WTC11 (cell line): Measurements from ENCODE around the gene COL5A1. TPM values are rescaled to one million over a fixed set of nuclear protein-coding genes. Genes with fewer than 3 reads are reported as not detected.

Experiments used
- ATAC-seq: fragments of 200-7000 bp; cut with Tn5 transposase; 2 replicates; pipeline ENCODE4 v1.10.0; 2021; ENCODE audit warnings: mild to moderate bottlenecking, moderate library complexity
- CTCF ChIA-PET: fragments of 300-600 bp; sonication (Branson Sonifier 250); formaldehyde crosslinking; loops from one replicate; lab custom pipeline; 2021; ENCODE audit warnings: antibody characterized with exemption; lab: Charles Lee
- POLR2A ChIA-PET: fragments of 350-600 bp; sonication (Branson Sonifier 250); formaldehyde crosslinking; loops from one replicate; lab custom pipeline; 2021; ENCODE audit warnings: antibody characterized with exemption; lab: Charles Lee
- DNase-seq: peaks from one replicate; pipeline ENCODE4 v3.0.0; 2021; ENCODE audit warnings: low spot score
- H3K27ac Mint-ChIP-seq: 2 replicates; pipeline ENCODE4 v1.8.0; 2021; ENCODE audit warnings: mixed read lengths
- H3K27me3 Mint-ChIP-seq: 2 replicates; pipeline ENCODE4 v1.8.0; 2021; ENCODE audit warnings: low read depth, mild to moderate bottlenecking, moderate library complexity, mixed read lengths
- H3K36me3 Mint-ChIP-seq: 2 replicates; pipeline ENCODE4 v1.8.0; 2021; ENCODE audit warnings: mixed read lengths
- H3K4me1 Mint-ChIP-seq: 2 replicates; pipeline ENCODE4 v1.8.0; 2022; ENCODE audit warnings: mixed read lengths
- H3K4me3 Mint-ChIP-seq: 2 replicates; pipeline ENCODE4 v1.8.0; 2021; ENCODE audit warnings: mild to moderate bottlenecking, moderate library complexity, mixed read lengths
- H3K9me3 Mint-ChIP-seq: 2 replicates; pipeline ENCODE4 v1.8.0; 2021; ENCODE audit warnings: mixed read lengths
- CBFB ChIP-seq: sonication (generic); formaldehyde crosslinking; IDR thresholded peaks from 2 replicates; pipeline ENCODE4 v1.8.1; 2022; ENCODE audit warnings: mild to moderate bottlenecking, low read depth, missing genetic modification reagents
- CREB1 ChIP-seq: sonication (generic); formaldehyde crosslinking; IDR thresholded peaks from 2 replicates; pipeline ENCODE4 v1.8.0; 2023; ENCODE audit warnings: mild to moderate bottlenecking, missing genetic modification reagents
- HMGXB4 ChIP-seq: sonication (generic); formaldehyde crosslinking; IDR thresholded peaks from 2 replicates; pipeline ENCODE4 v1.8.1; 2023; ENCODE audit warnings: mild to moderate bottlenecking, moderate library complexity, missing genetic modification reagents
- NFYB ChIP-seq: sonication (generic); formaldehyde crosslinking; conservative IDR thresholded peaks from 2 replicates; pipeline ENCODE4 v1.8.0; 2022; ENCODE audit warnings: low read depth, missing genetic modification reagents
- SOX15 ChIP-seq: fragments of 250-450 bp; sonication (Bioruptor Pico); IDR thresholded peaks from 2 replicates; pipeline ENCODE4 v1.9.0; 2021; ENCODE audit warnings: mild to moderate bottlenecking
- USF2 ChIP-seq: sonication (generic); formaldehyde crosslinking; IDR thresholded peaks from 2 replicates; pipeline ENCODE4 v1.8.1; 2023; ENCODE audit warnings: mild to moderate bottlenecking, missing genetic modification reagents, moderate library complexity
- ZBTB21 ChIP-seq: sonication (generic); formaldehyde crosslinking; IDR thresholded peaks from 2 replicates; pipeline ENCODE4 v1.8.1; 2023; ENCODE audit warnings: mild to moderate bottlenecking, missing genetic modification reagents, borderline replicate concordance
- ZNF396 ChIP-seq: fragments of 250-450 bp; sonication (Bioruptor Pico); IDR thresholded peaks from 2 replicates; pipeline ENCODE4 v1.8.0; 2021; ENCODE audit warnings: mild to moderate bottlenecking, moderate library complexity, borderline replicate concordance
- ZNF512 ChIP-seq: sonication (generic); formaldehyde crosslinking; IDR thresholded peaks from 2 replicates; pipeline ENCODE4 v1.8.1; 2022; ENCODE audit warnings: missing genetic modification reagents, borderline replicate concordance
- ZNF671 ChIP-seq: fragments of 250-450 bp; sonication (Bioruptor Pico); IDR thresholded peaks from 2 replicates; pipeline ENCODE4 v1.8.0; 2021; ENCODE audit warnings: mild to moderate bottlenecking
- total RNA-seq: library from RNA; stranded (reverse); gene quantifications from 3 replicates; pipeline ENCODE4 v1.2.3, GENCODE V29; 2021
- TF ChIP-seq, protein P1 (sequence below): fragments of 250-450 bp; sonication (Bioruptor Pico); IDR thresholded peaks from 2 replicates; pipeline ENCODE4 v1.9.0; 2021; ENCODE audit warnings: mild to moderate bottlenecking
- TF ChIP-seq, protein P2 (sequence below): sonication (generic); formaldehyde crosslinking; IDR thresholded peaks from 2 replicates; pipeline ENCODE4 v1.8.0; 2022; ENCODE audit warnings: mild to moderate bottlenecking, missing genetic modification reagents
- TF ChIP-seq, protein P3 (sequence below): fragments of 250-450 bp; sonication (Bioruptor Pico); IDR thresholded peaks from 2 replicates; pipeline ENCODE4 v1.8.0; 2021; ENCODE audit warnings: mild to moderate bottlenecking

COL5A1 gene
- total RNA-seq, 1 experiment from 2014 or later = 13.5 TPM

GRCh38 chr9:134677743-134678142 lies 36.1 kb downstream of the COL5A1 start (continued):
- TF ChIP-seq HMGXB4 (no peak), CREB1 (CRISPR knock-in tag) (no peak), ZNF396 (no peak), NFYB (CRISPR knock-in tag) (no peak), SOX15 (CRISPR knock-in tag) (no peak), ZNF671 (CRISPR knock-in tag) (no peak)
- TF ChIP-seq, protein P1, sequence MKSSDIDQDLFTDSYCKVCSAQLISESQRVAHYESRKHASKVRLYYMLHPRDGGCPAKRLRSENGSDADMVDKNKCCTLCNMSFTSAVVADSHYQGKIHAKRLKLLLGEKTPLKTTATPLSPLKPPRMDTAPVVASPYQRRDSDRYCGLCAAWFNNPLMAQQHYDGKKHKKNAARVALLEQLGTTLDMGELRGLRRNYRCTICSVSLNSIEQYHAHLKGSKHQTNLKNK (CRISPR knock-in tag) = no peak
- TF ChIP-seq, protein P2, sequence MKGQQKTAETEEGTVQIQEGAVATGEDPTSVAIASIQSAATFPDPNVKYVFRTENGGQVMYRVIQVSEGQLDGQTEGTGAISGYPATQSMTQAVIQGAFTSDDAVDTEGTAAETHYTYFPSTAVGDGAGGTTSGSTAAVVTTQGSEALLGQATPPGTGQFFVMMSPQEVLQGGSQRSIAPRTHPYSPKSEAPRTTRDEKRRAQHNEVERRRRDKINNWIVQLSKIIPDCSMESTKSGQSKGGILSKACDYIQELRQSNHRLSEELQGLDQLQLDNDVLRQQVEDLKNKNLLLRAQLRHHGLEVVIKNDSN (CRISPR knock-in tag) = no peak

DNA sequence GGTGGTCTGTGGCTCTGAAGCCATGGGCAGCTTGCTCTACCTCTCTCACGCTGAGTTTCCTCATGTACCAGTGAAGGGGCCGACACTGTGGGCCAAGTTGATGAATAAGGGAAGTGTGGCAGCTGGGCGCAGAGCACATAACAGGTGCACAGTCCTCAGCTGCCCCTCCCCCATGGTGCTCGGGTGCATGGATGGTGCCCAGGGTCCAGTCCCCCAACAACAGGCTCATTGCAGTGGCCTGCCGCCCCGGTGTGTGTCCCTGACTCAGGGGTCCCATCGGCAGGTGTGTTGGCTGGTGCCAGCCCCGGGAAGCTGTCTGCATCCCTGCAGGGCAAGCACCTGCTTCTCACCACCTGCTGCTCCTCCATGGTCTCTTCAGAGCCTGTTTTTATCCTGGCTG lies 36.6 kb downstream of the COL5A1 start:
- CTCF ChIA-PET = interaction anchor here (1.4 to 1.5 kb wide), 2 partner anchors 11 to 228 kb away, joined by 4 to 6 read pairs; no protein-coding TSS in a partner anchor
- DNase-seq (no peak), ATAC-seq (no peak)
- Mint-ChIP-seq H3K9me3 (peaks cover 7% of the 10 kb centered on the region), H3K27ac (no peak overlapping the region), H3K36me3 (no peaks in the 10 kb centered on the region), H3K27me3 (no peaks in the 10 kb centered on the region)
- POLR2A ChIA-PET = no interaction called here
- TF ChIP-seq ZBTB21 (CRISPR knock-in tag) = no peak
- TF ChIP-seq CBFB (CRISPR knock-in tag) = no peak
- TF ChIP-seq, all 79 proteins: peak for 0
- 0 out of 2 replicates have a peak, but pooled peaks cover 5% of the 10 kb centered on the region for H3K4me1 Mint-ChIP-seq
- H3K4me3 Mint-ChIP-seq = no peak overlapping the region

DNA sequence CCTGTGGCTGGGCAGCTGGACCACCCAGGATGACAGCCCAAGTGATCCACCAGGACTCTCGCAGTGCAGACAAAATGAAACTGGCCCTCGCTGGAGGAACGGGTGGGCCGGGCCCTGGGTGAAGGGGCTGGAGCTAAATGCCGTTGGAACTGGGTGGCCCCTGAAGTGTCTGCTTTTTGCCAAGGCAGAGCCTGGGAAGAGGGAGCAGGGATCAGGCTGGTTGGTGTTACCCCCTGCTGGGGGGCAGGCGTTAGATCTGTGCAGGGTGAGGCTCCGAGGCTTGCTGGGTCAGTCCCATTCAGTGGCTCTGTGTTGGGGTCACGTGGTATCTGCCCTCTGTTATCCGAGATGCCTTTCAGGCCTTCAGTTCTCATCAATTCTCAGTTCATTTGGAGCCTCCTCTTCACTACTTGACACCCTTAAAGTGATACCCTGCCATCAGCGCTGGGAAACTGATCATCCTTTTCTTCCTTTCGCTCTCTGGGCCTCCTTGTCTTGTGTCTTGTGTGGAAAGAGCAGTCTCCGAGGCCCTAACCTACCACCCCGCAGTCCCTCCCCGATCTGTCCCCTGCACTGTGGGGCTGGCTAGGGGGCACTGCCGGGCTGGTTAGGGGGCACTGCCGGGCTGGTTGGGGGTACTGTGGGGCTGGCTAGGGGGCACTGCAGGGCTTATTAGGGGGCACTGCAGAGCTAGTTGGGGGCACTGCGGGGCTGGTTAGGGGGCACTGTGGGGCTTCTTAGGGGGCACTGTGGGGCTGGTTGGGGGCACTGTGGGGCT lies 37.3 kb downstream of the COL5A1 start:
- Mint-ChIP-seq H3K4me3 (no peak overlapping the region), H3K4me1 (0 out of 2 replicates have a peak, but pooled peaks cover 5% of the 10 kb centered on the region), H3K27me3 (no peaks in the 10 kb centered on the region), H3K9me3 (peaks cover 7% of the 10 kb centered on the region), H3K27ac (no peak overlapping the region), H3K36me3 (no peaks in the 10 kb centered on the region)
- no peak for ATAC-seq
- TF ChIP-seq ZNF512 = no peak
- TF ChIP-seq, protein P3, sequence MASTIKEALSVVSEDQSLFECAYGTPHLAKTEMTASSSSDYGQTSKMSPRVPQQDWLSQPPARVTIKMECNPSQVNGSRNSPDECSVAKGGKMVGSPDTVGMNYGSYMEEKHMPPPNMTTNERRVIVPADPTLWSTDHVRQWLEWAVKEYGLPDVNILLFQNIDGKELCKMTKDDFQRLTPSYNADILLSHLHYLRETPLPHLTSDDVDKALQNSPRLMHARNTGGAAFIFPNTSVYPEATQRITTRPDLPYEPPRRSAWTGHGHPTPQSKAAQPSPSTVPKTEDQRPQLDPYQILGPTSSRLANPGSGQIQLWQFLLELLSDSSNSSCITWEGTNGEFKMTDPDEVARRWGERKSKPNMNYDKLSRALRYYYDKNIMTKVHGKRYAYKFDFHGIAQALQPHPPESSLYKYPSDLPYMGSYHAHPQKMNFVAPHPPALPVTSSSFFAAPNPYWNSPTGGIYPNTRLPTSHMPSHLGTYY (CRISPR knock-in tag) = no peak
- TF ChIP-seq USF2 (CRISPR knock-in tag) = peak; percentile 38; the same call in 1 of the 2 replicates
- DNase-seq = no peak
- ChIA-PET POLR2A (no interaction called here), CTCF (interaction anchor here (1.2 to 1.5 kb wide), 3 partner anchors 8 to 229 kb away, joined by 4 to 6 read pairs (median 5); no protein-coding TSS in a partner anchor)
